ENCODE results near the gene TPRKB. TPM values are rescaled to one million over a fixed set of nuclear protein-coding genes. Genes with fewer than 3 reads are reported as not detected.
"Not testable (repeated sequence)": the region's sequence is repeated elsewhere in the genome, so short reads cannot be mapped to it uniquely, and the experiment has no call there.

The TPRKB gene
- total RNA-seq, 1 donor from 2014 or later, result 17.3 TPM

- H3K4me3 ChIP-seq, result no peak overlapping the region
- H3K9me3 ChIP-seq, result no peaks in the 10 kb centered on the region
- H3K27me3 ChIP-seq (ENCODE audit: low read depth), result no peaks in the 10 kb centered on the region
- no peak for TF ChIP-seq CTCF (IDR thresholded peaks at IDR 0.05)
- H3K36me3 ChIP-seq, result no peaks in the 10 kb centered on the region
- no peaks in the 10 kb centered on the region for H3K4me1 ChIP-seq
- ATAC-seq (no peak), DNase-seq (no peak)
- intact Hi-C loops (cut with DNase I), result no loop called here
- no peak overlapping the region for H3K27ac ChIP-seq
These were observed 29.5 kb downstream of the TPRKB start for GRCh38 chr2:73707636-73708035.

GRCh38 chr2:73707058-73707457 lies 30.1 kb downstream of the TPRKB start:
- H3K4me1 ChIP-seq, result peaks cover 3% of the 10 kb centered on the region
- H3K27me3 ChIP-seq (ENCODE audit: low read depth), result no peaks in the 10 kb centered on the region
- H3K4me3 ChIP-seq, result no peak overlapping the region
- no peak overlapping the region for H3K27ac ChIP-seq
- no peaks in the 10 kb centered on the region for H3K9me3 ChIP-seq
- H3K36me3 ChIP-seq, result no peaks in the 10 kb centered on the region
- TF ChIP-seq CTCF (IDR thresholded peaks at IDR 0.05), result no peak
- ATAC-seq, result no peak
- intact Hi-C loops (cut with DNase I), result no loop called here
- DNase-seq, result no peak

- Histone ChIP-seq H3K4me3 (no peak overlapping the region), H3K9me3 (no peaks in the 10 kb centered on the region), H3K36me3 (no peaks in the 10 kb centered on the region), H3K27me3 (ENCODE audit: low read depth) (no peaks in the 10 kb centered on the region), H3K4me1 (peaks cover 21% of the 10 kb centered on the region), H3K27ac (no peak overlapping the region)
- TF ChIP-seq CTCF (IDR thresholded peaks at IDR 0.05), result no peak
- intact Hi-C loops (cut with DNase I), result no loop called here
- no peak for DNase-seq
- no peak for ATAC-seq
These were observed 32.1 kb downstream of the TPRKB start for GRCh38 chr2:73705091-73705490.

GRCh38 chr2:73704285-73704684 lies 32.9 kb downstream of the TPRKB start:
- ATAC-seq, result no peak
- intact Hi-C loops (cut with DNase I), result no loop called here
- no peak for TF ChIP-seq CTCF (IDR thresholded peaks at IDR 0.05)

GRCh38 chr2:73703675-73704074 lies 33.5 kb downstream of the TPRKB start:
- intact Hi-C loops (cut with DNase I), result no loop called here
- no peak for ATAC-seq
- Histone ChIP-seq H3K4me1 (peaks cover 21% of the 10 kb centered on the region), H3K27me3 (ENCODE audit: low read depth) (no peaks in the 10 kb centered on the region), H3K4me3 (no peak overlapping the region), H3K27ac (no peak overlapping the region), H3K36me3 (no peaks in the 10 kb centered on the region), H3K9me3 (no peaks in the 10 kb centered on the region)
- TF ChIP-seq CTCF (IDR thresholded peaks at IDR 0.05), result no peak
- DNase-seq, result no peak

More at GRCh38 chr2:73704285-73704684, 32.9 kb downstream of the TPRKB start:
- H3K4me3 ChIP-seq, result no peak overlapping the region
- H3K36me3 ChIP-seq, result no peaks in the 10 kb centered on the region
- H3K9me3 ChIP-seq, result no peaks in the 10 kb centered on the region
- H3K27me3 ChIP-seq (ENCODE audit: low read depth), result no peaks in the 10 kb centered on the region
- peaks cover 21% of the 10 kb centered on the region for H3K4me1 ChIP-seq
- no peak overlapping the region for H3K27ac ChIP-seq
- DNase-seq, result no peak

DNA sequence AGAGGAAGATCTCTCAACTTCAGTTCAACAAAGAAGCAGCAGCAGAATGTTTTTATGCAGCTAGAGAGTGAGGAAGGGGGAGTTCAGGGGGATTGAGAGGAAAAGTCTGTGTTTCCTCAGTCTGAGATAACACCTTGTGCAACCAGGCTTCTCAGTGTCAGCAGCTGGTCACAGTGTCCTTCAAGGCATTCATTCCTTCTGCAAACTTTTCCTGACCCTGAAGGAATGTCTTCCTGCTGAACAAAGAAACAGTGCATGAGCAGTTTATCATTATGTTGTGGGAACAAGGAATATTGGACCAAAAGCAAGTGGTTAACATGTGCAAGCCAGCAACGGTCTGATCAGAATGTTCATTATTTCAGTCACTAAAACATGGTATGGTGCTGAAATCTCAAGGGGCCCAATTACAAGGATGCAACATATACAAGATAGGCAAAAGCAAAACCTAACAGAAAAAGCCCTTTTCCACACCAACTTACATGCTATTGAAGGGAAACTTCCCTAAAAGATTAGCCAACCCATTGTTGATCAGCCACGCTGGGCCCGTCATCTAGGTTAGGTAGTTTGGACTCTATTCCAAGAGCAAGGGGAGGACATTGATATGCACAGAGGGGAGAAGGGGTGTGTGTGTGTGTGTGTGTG lies 34.2 kb downstream of the TPRKB start:
- H3K36me3 ChIP-seq; intact Hi-C loops (cut with DNase I); H3K27me3 ChIP-seq (ENCODE audit: low read depth); H3K9me3 ChIP-seq; H3K4me3 ChIP-seq; DNase-seq; H3K27ac ChIP-seq: not testable (repeated sequence)
- H3K4me1 ChIP-seq, result peaks cover 21% of the 10 kb centered on the region
- peak in 1 of 2 donors; percentile 46 for ATAC-seq

Data from lower lobe of right lung (tissue), 2 donors.